IPS DF 6.9 (cell line): Measurements from ENCODE around the gene CMAS.
A peak's percentile ranks its signal among the peaks of the same experiment; 100 is the strongest.
"Not testable (repeated sequence)": the region's sequence is repeated elsewhere in the genome, so short reads cannot be mapped to it uniquely, and the experiment has no call there.

ENCODE experiments used
- DNase-seq: peaks from one replicate; pipeline ENCODE4 v3.0.0-alpha.2; 2013; ENCODE audit warnings: low read depth, low spot score
- H3K27ac ChIP-seq: one replicate; pipeline ENCODE4 v1.5.1; 2013; ENCODE audit warnings: low read length, control low read depth
- H3K27me3 ChIP-seq: 2 replicates; pipeline ENCODE4 v1.6.1; 2013; ENCODE audit warnings: mild to moderate bottlenecking, low read length; ENCODE audit not compliant: control insufficient read depth, insufficient read depth
- H3K36me3 ChIP-seq: 2 replicates; pipeline ENCODE4 v1.6.1; 2013; ENCODE audit warnings: low read length; ENCODE audit not compliant: control insufficient read depth, insufficient read depth
- H3K4me1 ChIP-seq: 2 replicates; pipeline ENCODE4 v1.6.1; 2013; ENCODE audit warnings: low read length; ENCODE audit not compliant: control insufficient read depth, insufficient read depth
- H3K4me3 ChIP-seq: 2 replicates; pipeline ENCODE4 v1.5.1; 2013; ENCODE audit warnings: mild to moderate bottlenecking, low read length
- H3K9me3 ChIP-seq: 2 replicates; pipeline ENCODE4 v1.6.1; 2013; ENCODE audit warnings: low read length, inconsistent platforms; ENCODE audit not compliant: control insufficient read depth, insufficient read depth
- WGBS: extraction: QIAGEN DNeasy Blood & Tissue Kit; methylation state at CpG from one replicate; pipeline ENCODE4 v1.1.7; 2013; ENCODE audit warnings: mixed read lengths, missing lambda C conversion rate; ENCODE audit not compliant: insufficient read length, insufficient coverage; 5-methylcytosine and 5-hydroxymethylcytosine counted together

The CMAS gene

DNA sequence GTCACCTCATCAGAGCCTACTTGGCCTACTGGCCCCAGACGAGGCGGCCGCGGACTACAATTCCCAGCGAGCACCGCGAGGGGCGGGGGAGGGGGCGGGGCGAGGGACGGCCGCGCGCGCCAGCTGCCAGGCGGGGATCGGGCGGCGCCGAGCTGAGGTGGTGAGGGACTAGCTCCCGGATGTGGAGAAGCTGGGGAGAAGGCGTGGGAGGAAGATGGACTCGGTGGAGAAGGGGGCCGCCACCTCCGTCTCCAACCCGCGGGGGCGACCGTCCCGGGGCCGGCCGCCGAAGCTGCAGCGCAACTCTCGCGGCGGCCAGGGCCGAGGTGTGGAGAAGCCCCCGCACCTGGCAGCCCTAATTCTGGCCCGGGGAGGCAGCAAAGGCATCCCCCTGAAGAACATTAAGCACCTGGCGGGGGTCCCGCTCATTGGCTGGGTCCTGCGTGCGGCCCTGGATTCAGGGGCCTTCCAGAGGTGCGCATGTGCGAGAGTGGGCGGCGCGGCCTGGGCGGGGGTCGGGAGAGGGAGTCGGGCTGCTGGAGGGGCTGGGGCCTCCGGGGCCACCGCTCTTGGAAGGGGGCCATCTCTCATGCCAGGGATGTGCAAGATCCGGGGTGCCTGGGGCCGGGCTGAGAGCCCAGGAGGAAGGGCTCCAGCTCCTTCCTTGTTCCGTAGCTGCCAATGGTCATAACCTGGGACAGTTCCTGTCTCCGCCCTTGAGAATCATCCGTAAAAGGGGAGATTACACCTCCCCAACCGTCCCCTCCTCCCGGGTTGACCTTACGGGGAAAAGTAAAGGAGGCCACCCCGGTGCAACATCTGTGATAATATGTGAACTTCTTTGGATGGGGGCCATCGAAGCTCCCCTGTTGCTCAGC lies at the start of gene CMAS:
TSS of gene CMAS (plus strand) at position 129 of the 878 bp plus-strand sequence. CDS start at position 215, 86 bp downstream.
- no peak within 1 kb of the TSS for H3K27ac ChIP-seq
- WGBS = no CpG with 5 or more reads among the region's 64 CpGs
- H3K27me3 ChIP-seq = no peaks in the 10 kb centered on the region
- peak; percentile 54 for DNase-seq
- no peaks in the 10 kb centered on the region for H3K36me3 ChIP-seq
- peak within 1 kb of the TSS; percentile 92 for H3K4me3 ChIP-seq
- peaks cover 2% of the 10 kb centered on the region; the same call in 1 of the 2 replicates for H3K4me1 ChIP-seq
- H3K9me3 ChIP-seq = no peaks in the 10 kb centered on the region

DNA sequence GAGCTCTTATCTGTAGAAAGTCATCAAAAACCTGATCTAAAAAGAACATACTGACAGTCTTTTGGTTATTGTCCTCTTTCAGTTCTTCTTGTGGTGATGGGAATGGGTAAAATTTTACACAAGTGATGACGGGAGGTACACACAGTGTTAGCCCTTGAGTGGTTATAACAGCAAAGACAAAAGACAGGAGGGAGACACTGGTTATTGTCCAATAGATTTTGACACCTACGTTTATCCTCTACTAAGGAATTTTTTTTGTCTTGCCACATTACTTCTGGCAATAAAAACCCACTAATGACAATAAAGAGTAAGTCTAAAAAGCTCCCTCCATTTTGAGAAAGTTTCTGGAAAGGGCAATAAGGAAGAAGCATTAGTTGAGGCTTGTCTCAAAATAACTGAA lies 47.7 kb upstream of the CMAS start:
- Histone ChIP-seq H3K4me1 (no peaks in the 10 kb centered on the region), H3K27ac (no peak overlapping the region), H3K9me3 (no peaks in the 10 kb centered on the region), H3K36me3 (no peaks in the 10 kb centered on the region), H3K27me3 (no peaks in the 10 kb centered on the region), H3K4me3 (no peak overlapping the region)
- no peak for DNase-seq
- no CpG with 5 or more reads among the region's 2 CpGs for WGBS

DNA sequence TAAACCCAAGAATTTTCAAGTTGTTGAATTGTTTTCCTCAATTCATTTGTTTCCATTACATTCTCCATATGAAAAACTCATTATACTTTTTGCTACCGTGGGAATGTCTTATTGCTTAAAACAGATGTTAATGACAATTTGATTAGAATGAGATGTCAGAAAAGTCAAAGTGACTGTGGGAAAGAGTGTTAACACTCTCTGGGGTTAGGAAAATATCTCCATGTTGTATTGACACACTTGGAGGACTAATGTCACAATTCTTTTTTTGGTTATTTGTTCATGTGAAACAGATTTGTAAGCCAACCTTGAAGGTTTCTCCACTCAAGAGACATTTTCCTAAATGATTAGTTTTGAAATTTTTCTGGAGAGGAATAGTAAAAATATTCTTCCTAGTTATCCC lies 47.2 kb upstream of the CMAS start:
- Histone ChIP-seq H3K27ac (no peak overlapping the region), H3K4me3 (no peak overlapping the region), H3K9me3 (no peaks in the 10 kb centered on the region), H3K4me1 (no peaks in the 10 kb centered on the region), H3K27me3 (no peaks in the 10 kb centered on the region), H3K36me3 (no peaks in the 10 kb centered on the region)
- no peak for DNase-seq
- no CpG with 5 or more reads among the region's 1 CpG for WGBS

DNA sequence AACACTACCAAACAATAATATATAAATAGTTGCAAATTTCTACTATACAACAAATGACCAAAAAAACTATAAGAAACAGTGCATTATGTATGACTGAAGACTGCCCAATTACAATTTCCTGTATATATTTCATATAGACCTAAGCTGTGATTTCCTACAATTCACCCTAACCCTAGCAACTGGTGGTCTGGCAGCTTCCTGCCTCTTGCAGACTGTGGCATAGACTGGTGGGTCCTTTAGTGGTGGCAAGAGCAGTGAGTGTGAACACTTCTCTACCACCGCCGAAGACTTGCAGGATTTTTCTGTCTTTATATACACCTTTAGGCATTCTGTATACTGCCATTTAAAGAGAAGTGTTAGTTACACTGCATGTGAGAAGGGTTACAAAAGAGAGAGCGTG lies 43.6 kb upstream of the CMAS start:
- Histone ChIP-seq H3K27me3 (no peaks in the 10 kb centered on the region), H3K9me3 (no peaks in the 10 kb centered on the region), H3K36me3 (no peaks in the 10 kb centered on the region), H3K4me3 (no peak overlapping the region), H3K27ac (no peak overlapping the region), H3K4me1 (no peaks in the 10 kb centered on the region)
- WGBS = no CpG with 5 or more reads among the region's 3 CpGs
- no peak for DNase-seq

GRCh38 chr12:22007794-22008193 lies 38.2 kb upstream of the CMAS start:
- H3K9me3 ChIP-seq, H3K27ac ChIP-seq, H3K4me3 ChIP-seq, H3K36me3 ChIP-seq, H3K4me1 ChIP-seq, DNase-seq, H3K27me3 ChIP-seq: not testable (repeated sequence)
- no CpG with 5 or more reads among the region's 2 CpGs for WGBS

- H3K27me3 ChIP-seq = no peaks in the 10 kb centered on the region
- H3K4me1 ChIP-seq = no peaks in the 10 kb centered on the region
- no peak for DNase-seq
- H3K27ac ChIP-seq = no peak overlapping the region
- no peaks in the 10 kb centered on the region for H3K36me3 ChIP-seq
- H3K4me3 ChIP-seq = no peak overlapping the region
- WGBS = no CpG with 5 or more reads among the region's 7 CpGs
- H3K9me3 ChIP-seq = no peaks in the 10 kb centered on the region
These were observed 37.8 kb upstream of the CMAS start for GRCh38 chr12:22008196-22008595.

GRCh38 chr12:22014041-22014782 lies 31.8 kb upstream of the CMAS start:
- Histone ChIP-seq H3K27me3 (no peaks in the 10 kb centered on the region), H3K27ac (no peak overlapping the region), H3K9me3 (no peaks in the 10 kb centered on the region), H3K4me1 (no peaks in the 10 kb centered on the region), H3K4me3 (no peak overlapping the region), H3K36me3 (no peaks in the 10 kb centered on the region)
- no peak for DNase-seq
- WGBS = no CpG with 5 or more reads among the region's 7 CpGs

GRCh38 chr12:22014783-22015144 lies 31.3 kb upstream of the CMAS start:
- Histone ChIP-seq H3K36me3 (no peaks in the 10 kb centered on the region), H3K4me1 (no peaks in the 10 kb centered on the region), H3K9me3 (no peaks in the 10 kb centered on the region), H3K27me3 (no peaks in the 10 kb centered on the region), H3K27ac (no peak overlapping the region), H3K4me3 (no peak overlapping the region)
- no peak for DNase-seq
- no CpG with 5 or more reads among the region's 7 CpGs for WGBS

DNA sequence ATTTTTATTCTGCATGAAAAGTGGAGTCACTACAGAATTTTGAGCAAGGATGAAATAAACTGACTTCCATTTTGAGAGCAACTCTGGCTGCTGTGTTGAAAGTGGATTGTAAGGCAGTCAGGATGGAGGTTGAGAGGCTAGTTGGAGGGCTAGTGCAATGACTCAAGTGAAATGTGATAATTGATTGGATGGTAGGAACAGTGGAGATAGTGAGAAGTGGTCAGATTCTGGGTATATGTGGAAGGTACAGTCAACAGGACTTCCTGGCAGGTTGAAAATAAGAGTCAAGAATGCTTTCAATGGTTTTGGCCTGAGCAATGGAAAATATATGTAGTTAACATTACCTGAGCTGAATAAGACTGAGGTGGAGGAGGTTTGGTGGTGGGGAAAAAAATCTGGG lies 29.0 kb upstream of the CMAS start:
- Histone ChIP-seq H3K27ac (no peak overlapping the region), H3K36me3 (no peaks in the 10 kb centered on the region), H3K27me3 (no peaks in the 10 kb centered on the region), H3K9me3 (no peaks in the 10 kb centered on the region), H3K4me3 (no peak overlapping the region), H3K4me1 (no peaks in the 10 kb centered on the region)
- DNase-seq = no peak

GRCh38 chr12:22018860-22019259 lies 27.2 kb upstream of the CMAS start:
- no CpG with 5 or more reads among the region's 6 CpGs for WGBS
- no peak for DNase-seq
- no peaks in the 10 kb centered on the region for H3K27me3 ChIP-seq
- no peaks in the 10 kb centered on the region for H3K4me1 ChIP-seq
- no peaks in the 10 kb centered on the region for H3K36me3 ChIP-seq
- no peak overlapping the region for H3K4me3 ChIP-seq
- H3K27ac ChIP-seq = no peak overlapping the region
- H3K9me3 ChIP-seq = peaks cover 2% of the 10 kb centered on the region; the same call in 1 of the 2 replicates
